SH-SY5Y (cell line): ENCODE results near the gene ASB7.

Experiments used
- GATA2 ChIP-seq: IDR thresholded peaks from 2 replicates; pipeline ENCODE4 v1.6.1; 2011; ENCODE audit warnings: mild to moderate bottlenecking, low read depth, low read length
- GATA3 ChIP-seq: IDR thresholded peaks from 2 replicates; pipeline ENCODE4 v1.6.1; 2011; ENCODE audit warnings: low read depth, mild to moderate bottlenecking, low read length, moderate library complexity

The ASB7 gene

GRCh38 chr15:100614918-100615317, 12.5 kb downstream of the ASB7 start:
- TF ChIP-seq GATA2 (no peak), GATA3 (no peak)

- no peak for TF ChIP-seq GATA2
- TF ChIP-seq GATA3 = no peak
Observed at GRCh38 chr15:100615801-100616200, 13.4 kb downstream of the ASB7 start.

DNA sequence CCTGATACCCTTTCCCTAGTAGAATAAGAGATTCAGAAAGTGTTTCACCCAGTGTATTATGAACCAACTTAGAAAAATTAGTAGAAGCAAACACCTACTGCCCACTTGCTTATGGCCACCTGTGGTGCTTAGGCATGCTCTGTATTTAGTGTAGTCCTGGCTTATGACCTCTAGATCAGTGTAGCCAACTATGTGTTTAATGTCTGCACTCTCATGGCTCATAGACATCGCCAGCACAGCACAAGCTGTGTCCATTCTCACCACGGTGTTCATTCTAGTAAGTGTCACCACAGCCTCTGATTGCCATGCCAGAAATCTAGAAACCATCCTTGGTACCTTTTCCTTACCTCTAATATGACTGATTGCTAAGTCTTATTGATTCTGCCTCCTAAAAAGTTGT, 14.3 kb downstream of the ASB7 start:
- TF ChIP-seq GATA2 = no peak
- no peak for TF ChIP-seq GATA3

- TF ChIP-seq GATA2 = no peak
Observed at GRCh38 chr15:100623301-100623700, 20.9 kb downstream of the ASB7 start.

- no peak for TF ChIP-seq GATA2
- TF ChIP-seq GATA3 = no peak
Observed at GRCh38 chr15:100627789-100628395, 25.5 kb downstream of the ASB7 start.

DNA sequence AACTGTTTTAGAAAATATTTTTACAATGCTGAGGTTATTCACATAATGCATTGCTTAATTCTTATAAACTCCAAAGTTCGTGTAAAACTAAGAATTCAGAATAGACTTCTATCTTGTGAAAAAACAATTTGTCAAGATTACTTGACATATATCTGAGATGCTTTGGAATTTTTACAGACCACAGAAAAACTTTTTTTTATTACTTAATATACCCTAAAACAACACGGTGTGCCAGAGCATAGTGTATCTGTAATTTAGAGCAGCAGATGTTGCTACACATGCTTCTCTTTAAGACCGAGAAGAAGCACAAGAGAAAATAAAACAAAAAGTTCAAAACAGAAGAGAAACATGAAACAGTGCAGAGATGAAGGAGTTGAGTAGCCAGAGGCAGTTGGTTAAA, 26.4 kb downstream of the ASB7 start:
- no peak for TF ChIP-seq GATA3
- no peak for TF ChIP-seq GATA2

GRCh38 chr15:100631831-100632230, 29.4 kb downstream of the ASB7 start:
- TF ChIP-seq GATA3 (no peak), GATA2 (no peak)

DNA sequence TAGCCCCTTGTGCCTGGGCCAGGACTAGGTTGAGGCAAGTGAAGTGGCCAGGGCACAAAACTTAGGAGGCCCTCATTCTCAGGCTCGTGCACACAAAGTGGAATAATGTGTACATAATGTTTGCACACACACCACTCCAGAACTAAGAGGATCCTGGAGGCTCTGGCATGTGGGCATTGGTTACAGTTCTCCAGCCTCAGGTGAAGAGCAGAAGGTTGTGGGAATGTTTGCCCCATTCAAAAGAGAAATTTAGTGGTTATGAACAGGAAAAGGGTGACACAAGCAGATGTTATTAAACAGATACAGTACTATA, 31.3 kb downstream of the ASB7 start:
- no peak for TF ChIP-seq GATA3
- TF ChIP-seq GATA2 = no peak

DNA sequence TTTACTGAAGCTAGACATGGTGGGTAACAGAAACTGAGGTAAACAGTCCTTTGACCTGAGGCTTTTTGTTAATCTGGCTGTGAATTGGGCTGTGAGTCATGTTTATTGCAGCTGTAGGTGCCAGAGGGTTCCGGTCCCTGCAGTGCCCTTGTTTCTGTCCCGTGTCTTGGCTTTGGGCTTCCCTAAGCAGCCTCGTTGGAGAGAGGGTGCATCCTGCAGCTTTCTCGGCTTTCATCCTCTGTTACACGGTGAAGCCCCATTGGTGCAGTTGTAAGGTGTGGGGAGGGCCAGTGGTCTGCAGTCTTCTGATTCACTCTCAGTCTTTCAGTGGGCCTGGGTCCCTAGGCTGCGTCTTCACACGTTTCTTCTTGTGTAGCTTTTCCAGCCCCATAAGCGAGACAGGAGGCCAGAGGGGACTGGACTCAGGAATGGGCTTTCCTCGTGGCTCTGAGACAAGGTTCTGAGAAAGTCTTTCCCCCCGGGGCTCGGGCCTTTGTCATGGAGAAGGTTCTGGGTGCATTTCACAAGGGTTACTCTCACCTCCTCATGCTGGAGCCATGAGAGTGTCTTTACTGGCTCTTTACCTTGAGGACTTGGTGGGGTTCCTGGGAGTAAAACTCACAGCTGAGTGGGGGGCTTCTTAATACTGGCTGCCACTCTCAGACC, 33.1 kb downstream of the ASB7 start:
- no peak for TF ChIP-seq GATA3
- TF ChIP-seq GATA2 = no peak

DNA sequence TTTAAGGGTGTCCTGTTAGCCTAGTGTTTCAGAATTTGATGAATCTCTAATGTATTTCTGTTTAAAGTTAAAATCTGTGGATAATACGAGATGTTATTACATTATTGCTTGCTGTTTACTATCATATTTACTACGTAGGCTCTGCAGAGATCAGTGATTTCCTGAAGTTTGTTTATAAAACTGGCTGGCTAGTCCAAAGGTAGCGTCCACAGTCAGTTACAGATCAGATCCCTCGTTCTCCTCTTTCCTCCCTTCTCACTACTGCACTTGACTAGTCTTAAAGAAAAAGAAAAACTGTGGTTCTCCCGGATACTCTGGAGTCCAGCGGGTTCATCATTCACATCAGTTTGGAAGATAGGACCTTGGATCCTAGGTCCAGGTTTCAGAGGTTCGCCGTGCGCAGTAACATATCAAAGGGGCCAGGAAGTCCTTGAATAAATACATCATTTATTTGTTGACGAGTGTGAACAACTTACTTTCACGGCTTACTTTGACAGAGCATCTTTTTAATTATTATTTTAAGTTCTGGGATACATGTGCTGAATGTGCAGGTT, 35.9 kb downstream of the ASB7 start:
- no peak for TF ChIP-seq GATA3
- TF ChIP-seq GATA2 = no peak

DNA sequence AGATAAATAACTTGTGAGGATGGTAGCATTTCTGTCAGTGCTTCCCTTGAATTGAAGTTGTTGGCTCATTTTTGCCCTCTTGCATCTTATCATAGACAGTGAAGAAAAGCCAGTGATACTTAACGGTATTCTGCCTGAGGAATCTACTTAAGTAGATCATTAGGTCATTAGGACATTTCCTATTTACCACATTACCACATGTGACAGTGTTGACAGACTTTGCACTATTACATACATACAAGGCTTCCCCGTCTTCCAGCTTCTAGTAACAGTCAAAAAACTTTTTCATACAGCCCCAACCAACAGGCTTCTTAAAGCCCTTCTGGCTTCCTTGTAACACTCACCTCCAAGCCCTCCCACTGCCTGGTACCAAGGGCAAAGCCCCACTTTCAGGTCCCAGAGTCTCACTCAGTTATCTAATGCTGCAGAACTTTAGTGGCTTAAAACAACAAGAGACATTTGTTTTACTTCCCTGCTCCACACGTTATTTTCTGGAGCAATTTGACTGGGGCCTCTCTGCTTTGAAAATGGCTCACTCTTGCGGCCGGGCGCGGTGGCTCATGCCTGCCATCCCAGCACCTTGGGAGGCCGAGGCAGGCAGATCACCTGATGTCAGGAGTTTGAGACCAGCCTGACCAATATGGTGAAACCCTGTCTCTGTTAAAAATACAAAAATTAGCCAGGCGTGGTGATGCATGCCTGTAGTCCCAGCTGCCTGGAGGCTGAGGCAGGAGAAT, 40.0 kb downstream of the ASB7 start:
- TF ChIP-seq GATA3 = no peak
- TF ChIP-seq GATA2 = no peak

DNA sequence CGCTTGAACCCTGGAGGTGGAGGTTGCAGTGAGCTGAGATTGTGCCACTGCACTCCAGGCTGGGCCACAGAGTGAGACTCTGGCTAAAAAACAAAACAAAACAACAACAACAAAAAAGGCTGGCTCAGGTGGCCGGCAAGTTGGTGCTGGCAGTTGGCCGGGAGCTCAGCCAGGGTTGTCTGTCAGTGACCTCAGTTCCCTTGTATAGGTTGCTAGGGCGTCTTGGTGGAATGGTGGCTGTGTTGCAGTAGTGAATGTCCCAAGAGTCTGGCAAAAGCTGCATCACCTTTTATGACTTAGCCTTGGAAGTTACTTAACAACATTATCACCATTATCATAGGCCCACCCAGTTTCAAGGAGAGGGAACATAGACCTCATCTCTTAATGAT, 40.6 kb downstream of the ASB7 start:
- no peak for TF ChIP-seq GATA3
- no peak for TF ChIP-seq GATA2

DNA sequence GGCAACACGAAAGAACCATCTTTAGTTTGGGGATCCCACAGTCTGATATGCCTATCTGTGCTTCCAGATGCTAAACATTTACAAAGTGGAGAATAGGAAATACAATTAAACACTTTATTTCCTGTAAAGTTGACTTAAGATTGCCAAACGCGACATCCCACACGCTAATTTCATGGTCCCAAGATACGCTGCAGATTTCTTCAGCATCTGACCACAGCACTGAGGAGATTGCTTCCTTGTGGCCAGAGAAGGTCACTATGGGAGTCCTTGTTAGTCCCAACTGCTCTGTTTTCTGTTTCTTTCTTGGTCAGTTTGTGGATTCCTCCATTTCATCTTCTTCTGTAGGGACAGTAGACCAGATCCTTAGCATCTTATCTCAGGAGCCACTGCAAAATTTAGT, 43.3 kb downstream of the ASB7 start:
- TF ChIP-seq GATA3 (no peak), GATA2 (no peak)

DNA sequence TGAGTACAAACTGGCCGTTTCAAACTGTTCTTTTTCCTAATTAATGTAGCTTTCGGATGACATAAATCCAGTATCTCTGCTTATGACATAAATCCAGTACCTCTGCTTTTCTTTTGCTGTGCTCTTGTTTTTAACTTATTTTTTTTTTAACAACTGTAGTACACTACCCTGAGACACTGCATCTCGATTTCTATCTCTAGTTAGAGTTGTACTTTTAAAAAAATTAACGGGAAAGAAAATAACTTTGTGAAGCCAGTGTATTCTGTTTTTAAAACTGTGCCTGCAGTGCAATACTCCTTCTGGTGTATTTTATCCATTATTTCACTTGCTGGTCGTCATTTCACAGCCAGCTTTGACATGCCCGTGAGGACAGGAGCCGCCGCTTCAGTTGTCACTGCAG, 46.6 kb downstream of the ASB7 start:
- no peak for TF ChIP-seq GATA3
- TF ChIP-seq GATA2 = no peak

GRCh38 chr15:100650685-100651084, 48.3 kb downstream of the ASB7 start:
- TF ChIP-seq GATA2 = no peak
- TF ChIP-seq GATA3 = no peak
